Karpas-422 (cell line): ENCODE measurements around the gene CETN2. TPM values are rescaled to one million over a fixed set of nuclear protein-coding genes. Genes with fewer than 3 reads are reported as not detected.

ENCODE experiments used
- DNase-seq: peaks from one replicate; pipeline ENCODE4 v3.0.0-alpha.2; 2015
- H2AFZ ChIP-seq: fragments of 200-600 bp; sonication (generic); 2 replicates; pipeline ENCODE4 v1.6.1; 2014; ENCODE audit warnings: antibody characterized with exemption, low read length, mixed read lengths
- H3K27ac ChIP-seq: fragments of 200-600 bp; sonication (generic); 2 replicates; pipeline ENCODE4 v1.5.1; 2014; ENCODE audit warnings: mild to moderate bottlenecking, low read length, moderate library complexity
- H3K27me3 ChIP-seq: fragments of 200-600 bp; sonication (generic); 2 replicates; pipeline ENCODE4 v1.6.1; 2014; ENCODE audit warnings: low read length, mixed read lengths
- H3K36me3 ChIP-seq: fragments of 200-600 bp; sonication (generic); 2 replicates; pipeline ENCODE4 v1.6.1; 2014; ENCODE audit warnings: low read length, mixed read lengths; ENCODE audit not compliant: insufficient read depth
- H3K4me1 ChIP-seq: fragments of 200-600 bp; sonication (generic); 2 replicates; pipeline ENCODE4 v1.6.1; 2014; ENCODE audit warnings: mild to moderate bottlenecking, low read length, mixed read lengths
- H3K4me2 ChIP-seq: fragments of 200-600 bp; sonication (generic); 2 replicates; pipeline ENCODE4 v1.6.1; 2014; ENCODE audit warnings: low read length, low read depth, mild to moderate bottlenecking; ENCODE audit not compliant: poor library complexity, severe bottlenecking
- H3K4me3 ChIP-seq: fragments of 200-600 bp; sonication (generic); 2 replicates; pipeline ENCODE4 v1.5.1; 2014; ENCODE audit warnings: mild to moderate bottlenecking, antibody characterized with exemption, low read length, mixed read lengths
- H3K79me2 ChIP-seq: fragments of 200-600 bp; sonication (generic); 2 replicates; pipeline ENCODE4 v1.6.1; 2014; ENCODE audit warnings: mild to moderate bottlenecking, low read length, mixed read lengths
- H3K9ac ChIP-seq: fragments of 200-600 bp; sonication (generic); 2 replicates; pipeline ENCODE4 v1.6.0; 2014; ENCODE audit warnings: low read length
- H3K9me2 ChIP-seq: fragments of 200-600 bp; sonication (generic), shearing (Covaris generic); replicated peaks from 2 replicates; pipeline ENCODE4 v1.6.0; 2014; ENCODE audit warnings: mild to moderate bottlenecking, low read length, moderate library complexity; ENCODE audit not compliant: insufficient read depth
- H3K9me3 ChIP-seq: fragments of 300-700, 200-600 bp; sonication (generic); 2 replicates; pipeline ENCODE4 v1.6.1; 2014; ENCODE audit warnings: low read length, mixed read lengths
- H4K20me1 ChIP-seq: fragments of 200-600 bp; sonication (generic); 2 replicates; pipeline ENCODE4 v1.6.1; 2014; ENCODE audit warnings: mild to moderate bottlenecking, antibody characterized with exemption, low read length, low read depth; ENCODE audit not compliant: insufficient read depth
- total RNA-seq: library from RNA; depleted of rRNA; stranded (reverse); fragments of >200 nt; shearing (Covaris generic); gene quantifications from 2 replicates; pipeline ENCODE4 v1.2.3, GENCODE V29; 2014; ENCODE audit warnings: low replicate concordance

Gene CETN2
- total RNA-seq, 1 experiment from 2014 or later, result 24.1 TPM

DNA sequence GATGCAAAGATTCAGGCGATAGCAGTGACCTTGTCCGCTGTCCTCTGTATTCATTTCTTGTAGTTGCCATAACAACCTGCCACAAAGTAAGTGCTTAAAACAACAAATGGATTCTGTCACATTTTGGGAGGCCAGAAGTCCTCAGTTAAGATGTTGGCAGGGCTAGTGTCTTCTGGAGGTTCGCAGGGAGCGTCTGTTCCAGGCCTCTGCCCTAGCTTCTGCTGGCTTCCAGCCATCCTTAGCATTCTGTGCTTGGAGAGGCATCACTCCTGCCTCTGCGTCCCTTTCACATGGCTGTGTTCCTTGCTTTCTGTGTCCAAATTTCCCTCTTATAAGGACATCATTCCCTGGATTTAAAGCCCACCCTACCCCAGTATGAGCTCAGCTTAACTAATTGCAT, 35.8 kb upstream of the CETN2 start:
- Histone ChIP-seq H3K79me2 (no peaks in the 10 kb centered on the region), H3K27me3 (no peaks in the 10 kb centered on the region), H3K4me2 (no peak overlapping the region), H3K36me3 (no peaks in the 10 kb centered on the region), H3K4me3 (no peak overlapping the region), H3K4me1 (no peaks in the 10 kb centered on the region), H2AFZ (no peak overlapping the region), H3K9me2 (no peaks in the 10 kb centered on the region), H4K20me1 (peaks cover 3% of the 10 kb centered on the region; the same call in 1 of the 2 replicates), H3K27ac (no peak overlapping the region), H3K9me3 (no peaks in the 10 kb centered on the region), H3K9ac (no peak overlapping the region)
- no peak for DNase-seq

DNA sequence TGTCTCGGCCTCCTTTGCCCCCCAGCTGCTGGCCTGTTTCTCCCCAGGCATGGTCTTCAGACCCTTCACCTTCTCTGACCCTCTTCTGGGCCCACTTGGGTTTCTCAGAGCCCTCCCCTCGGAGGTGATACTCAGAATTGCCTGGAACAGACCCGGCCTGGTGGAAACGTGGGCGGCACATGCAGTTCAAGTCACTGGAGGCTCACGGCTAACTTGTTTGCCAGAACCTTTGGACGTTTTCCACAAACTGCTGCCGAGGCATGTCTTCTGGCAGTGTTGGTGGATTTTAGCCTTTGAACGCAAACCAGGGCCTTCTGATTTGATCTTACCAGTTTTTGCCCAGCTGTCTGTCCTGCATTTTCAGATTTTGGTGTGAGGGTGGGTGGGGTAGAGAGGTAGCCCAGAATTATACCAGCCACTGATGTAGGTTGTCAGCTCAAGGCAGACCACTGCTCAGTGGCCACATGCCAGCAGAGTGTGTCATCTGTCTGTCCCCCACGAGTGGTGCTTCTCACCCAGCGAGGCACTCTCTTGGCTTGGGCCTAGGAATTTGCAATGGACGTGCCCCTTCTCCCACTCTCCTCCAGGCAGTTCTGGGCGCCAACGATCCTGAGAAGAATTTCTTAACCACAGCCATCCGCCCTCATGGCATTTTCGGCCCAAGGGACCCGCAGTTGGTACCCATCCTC, 34.8 kb upstream of the CETN2 start:
- no peak overlapping the region for H3K4me3 ChIP-seq
- DNase-seq, result no peak

DNA sequence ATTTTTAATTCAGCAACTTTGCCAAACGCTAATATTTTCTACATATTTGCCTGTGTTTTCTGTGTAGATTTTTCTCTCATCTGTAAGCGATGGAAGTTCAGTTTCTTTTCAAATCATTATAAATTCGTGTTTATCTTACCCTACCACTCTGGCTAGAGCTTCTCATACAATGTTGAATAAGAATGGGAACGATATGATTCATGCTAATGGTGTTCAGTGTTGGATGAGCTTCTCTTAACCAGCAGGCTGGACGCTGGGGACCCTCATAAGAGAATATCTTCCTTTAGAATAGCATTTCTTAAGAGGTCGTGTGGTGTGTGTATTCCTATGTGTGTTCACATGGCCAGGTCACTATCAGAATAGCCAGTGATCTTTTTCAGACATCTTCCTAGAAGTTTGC, 31.3 kb upstream of the CETN2 start:
- Histone ChIP-seq H2AFZ (no peak overlapping the region), H3K4me3 (no peak overlapping the region), H3K9me2 (no peaks in the 10 kb centered on the region), H3K9ac (no peak overlapping the region), H3K36me3 (no peaks in the 10 kb centered on the region), H3K79me2 (no peaks in the 10 kb centered on the region), H3K9me3 (no peaks in the 10 kb centered on the region), H3K4me2 (no peak overlapping the region), H3K27ac (no peak overlapping the region), H3K4me1 (no peaks in the 10 kb centered on the region), H3K27me3 (no peaks in the 10 kb centered on the region), H4K20me1 (peaks cover 3% of the 10 kb centered on the region; the same call in 1 of the 2 replicates)
- no peak for DNase-seq

More for the DNA sequence above, 34.8 kb upstream of the CETN2 start:
- H3K4me2 ChIP-seq, result no peak overlapping the region
- no peaks in the 10 kb centered on the region for H3K4me1 ChIP-seq
- H3K27me3 ChIP-seq, result no peaks in the 10 kb centered on the region
- H3K79me2 ChIP-seq, result no peaks in the 10 kb centered on the region
- H3K9me2 ChIP-seq, result no peaks in the 10 kb centered on the region
- H3K27ac ChIP-seq, result no peak overlapping the region
- no peaks in the 10 kb centered on the region for H3K9me3 ChIP-seq
- peaks cover 3% of the 10 kb centered on the region; the same call in 1 of the 2 replicates for H4K20me1 ChIP-seq
- H3K36me3 ChIP-seq, result no peaks in the 10 kb centered on the region
- H3K9ac ChIP-seq, result no peak overlapping the region
- no peak overlapping the region for H2AFZ ChIP-seq

DNA sequence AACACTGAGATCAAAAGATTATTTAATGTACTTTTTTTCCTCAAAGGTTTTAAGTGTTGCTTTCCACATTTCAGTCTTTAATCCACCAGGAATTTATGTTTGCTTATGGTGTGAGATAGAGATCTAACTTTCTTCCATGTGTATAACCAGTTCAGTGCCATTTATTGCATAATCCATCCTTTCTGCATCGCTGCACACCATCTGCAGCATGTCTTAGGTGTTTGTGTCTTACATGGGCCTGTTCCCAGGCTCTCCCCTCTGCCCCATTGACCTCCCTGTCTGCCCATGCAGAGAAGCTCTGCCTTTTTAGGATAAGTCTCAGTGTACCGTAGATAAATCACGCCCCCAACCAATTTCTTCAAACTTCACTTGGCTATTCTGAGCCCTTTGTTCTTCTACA, 30.6 kb upstream of the CETN2 start:
- Histone ChIP-seq H3K36me3 (no peaks in the 10 kb centered on the region), H2AFZ (no peak overlapping the region), H3K79me2 (no peaks in the 10 kb centered on the region), H3K9me2 (no peaks in the 10 kb centered on the region), H3K9ac (no peak overlapping the region), H3K27me3 (no peaks in the 10 kb centered on the region), H3K4me3 (no peak overlapping the region), H4K20me1 (peaks cover 3% of the 10 kb centered on the region; the same call in 1 of the 2 replicates), H3K9me3 (no peaks in the 10 kb centered on the region), H3K4me2 (no peak overlapping the region), H3K4me1 (no peaks in the 10 kb centered on the region), H3K27ac (no peak overlapping the region)
- no peak for DNase-seq

DNA sequence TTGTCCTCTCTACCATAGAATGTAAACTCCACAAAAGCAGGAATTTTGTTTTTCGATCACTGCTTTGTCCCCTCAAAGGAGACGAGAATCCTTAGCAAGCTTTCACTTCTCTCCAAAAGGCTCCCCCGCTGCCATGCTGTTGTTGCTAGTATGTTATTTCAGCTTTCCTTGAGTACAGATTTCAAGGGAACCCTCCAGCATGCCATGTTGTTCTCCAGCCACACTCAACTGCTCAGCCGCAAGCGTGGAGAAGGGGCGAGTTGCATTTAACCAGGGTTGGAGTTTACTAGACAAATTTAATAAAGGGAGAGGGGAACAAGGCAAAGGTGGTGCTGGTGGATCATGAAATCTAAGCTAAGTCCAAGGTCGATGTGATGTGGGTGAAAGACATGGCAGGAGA, 23.4 kb upstream of the CETN2 start:
- no peak overlapping the region for H3K9ac ChIP-seq
- H2AFZ ChIP-seq, result no peak overlapping the region
- no peak for DNase-seq
- H3K36me3 ChIP-seq, result no peaks in the 10 kb centered on the region
- H3K4me1 ChIP-seq, result no peaks in the 10 kb centered on the region
- no peak overlapping the region for H3K4me2 ChIP-seq
- H3K27ac ChIP-seq, result no peak overlapping the region
- H4K20me1 ChIP-seq, result no peaks in the 10 kb centered on the region
- no peaks in the 10 kb centered on the region for H3K9me2 ChIP-seq
- H3K4me3 ChIP-seq, result no peak overlapping the region
- no peaks in the 10 kb centered on the region for H3K79me2 ChIP-seq
- no peaks in the 10 kb centered on the region for H3K9me3 ChIP-seq
- H3K27me3 ChIP-seq, result no peaks in the 10 kb centered on the region

DNA sequence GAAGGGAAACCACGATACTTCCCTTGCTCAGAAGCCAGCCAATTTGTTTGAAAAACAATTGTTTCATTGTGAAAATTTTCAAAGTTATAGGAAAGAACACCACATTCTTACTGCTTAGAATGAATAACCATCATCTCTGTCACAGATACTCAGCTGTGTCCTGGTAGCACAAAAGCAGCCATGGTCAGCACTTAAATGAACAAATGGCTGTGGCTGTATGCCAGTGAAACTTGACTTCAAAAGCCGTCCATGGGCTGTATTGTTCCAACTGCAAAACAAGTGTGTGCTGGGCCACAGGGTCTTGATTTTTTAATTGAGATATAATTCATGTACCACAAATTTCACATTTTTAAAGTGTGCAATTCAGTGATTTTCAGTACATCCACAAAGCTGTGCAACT, 19.9 kb upstream of the CETN2 start:
- H3K4me2 ChIP-seq, result no peak overlapping the region
- no peak overlapping the region for H2AFZ ChIP-seq
- H3K79me2 ChIP-seq, result peaks cover 3% of the 10 kb centered on the region; the same call in 1 of the 2 replicates
- no peaks in the 10 kb centered on the region for H3K9me3 ChIP-seq
- no peak overlapping the region for H3K4me3 ChIP-seq
- no peaks in the 10 kb centered on the region for H3K27me3 ChIP-seq
- no peak overlapping the region for H3K9ac ChIP-seq
- no peaks in the 10 kb centered on the region for H3K9me2 ChIP-seq
- H3K36me3 ChIP-seq, result no peaks in the 10 kb centered on the region
- H3K27ac ChIP-seq, result no peak overlapping the region
- no peaks in the 10 kb centered on the region for H4K20me1 ChIP-seq
- no peak for DNase-seq
- peaks cover 3% of the 10 kb centered on the region; the same call in 1 of the 2 replicates for H3K4me1 ChIP-seq

DNA sequence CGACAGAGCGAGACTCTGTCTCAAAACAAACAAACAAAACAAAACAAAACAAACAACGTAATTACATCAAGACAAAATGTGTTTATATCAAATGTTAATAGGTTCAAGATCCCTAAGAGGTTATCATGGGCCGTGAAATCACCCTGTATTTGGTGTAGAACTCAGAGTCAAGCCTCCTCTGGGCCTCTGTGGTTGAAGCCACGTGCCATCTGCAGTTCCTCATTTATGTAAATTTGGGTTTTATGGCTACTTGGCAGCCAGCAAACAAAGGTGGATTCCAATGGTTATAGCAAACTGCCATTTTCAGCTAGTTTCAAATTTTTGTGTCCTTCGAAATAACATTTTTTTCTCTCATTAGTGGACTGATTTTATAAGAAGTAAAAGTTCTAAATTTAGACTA, 16.7 kb upstream of the CETN2 start:
- H2AFZ ChIP-seq, result no peak overlapping the region
- peaks cover 3% of the 10 kb centered on the region; the same call in 1 of the 2 replicates for H3K4me1 ChIP-seq
- H3K4me3 ChIP-seq, result no peak overlapping the region
- H3K9ac ChIP-seq, result no peak overlapping the region
- DNase-seq, result no peak
- no peaks in the 10 kb centered on the region for H3K9me2 ChIP-seq
- no peaks in the 10 kb centered on the region for H3K27me3 ChIP-seq
- 0 out of 2 replicates have a peak, but pooled peaks cover 4% of the 10 kb centered on the region for H3K36me3 ChIP-seq
- H3K79me2 ChIP-seq, result peaks cover 25% of the 10 kb centered on the region
- 0 out of 2 replicates have a peak, but pooled peaks cover 5% of the 10 kb centered on the region for H4K20me1 ChIP-seq
- H3K27ac ChIP-seq, result no peak overlapping the region
- H3K9me3 ChIP-seq, result no peaks in the 10 kb centered on the region
- no peak overlapping the region for H3K4me2 ChIP-seq

DNA sequence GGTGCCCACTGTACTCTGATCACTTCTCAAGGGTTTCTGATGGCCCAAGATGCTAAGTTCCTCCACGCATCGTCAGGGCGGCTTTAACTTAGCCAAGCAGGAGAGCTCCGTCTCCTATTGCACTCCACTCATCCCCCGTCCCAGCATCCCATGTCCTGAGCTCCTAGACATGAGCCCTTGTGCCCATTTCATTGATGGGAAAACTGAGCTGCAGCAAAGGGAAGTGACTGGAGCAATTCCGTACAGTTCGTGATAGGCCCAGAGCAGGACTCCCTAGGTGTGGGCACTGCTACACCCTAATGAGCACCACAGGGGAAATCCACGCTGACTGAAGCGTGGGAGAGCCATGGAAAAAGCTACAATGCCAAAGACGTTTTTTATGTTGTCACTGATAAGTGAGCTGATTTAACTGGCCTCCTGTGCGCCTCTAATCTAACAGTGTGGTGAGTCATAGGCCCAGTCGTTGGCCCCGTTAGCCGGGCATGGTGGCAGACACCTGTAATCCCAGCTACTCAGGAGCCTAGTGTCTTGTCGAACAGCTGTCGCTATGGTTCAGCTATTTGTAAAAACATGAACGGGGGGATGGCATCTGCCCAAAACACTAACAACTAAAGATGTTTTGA, 15.2 kb upstream of the CETN2 start:
- Histone ChIP-seq H3K79me2 (peaks cover 34% of the 10 kb centered on the region), H2AFZ (no peak overlapping the region)
- DNase-seq, result no peak

More for the DNA sequence above, 15.2 kb upstream of the CETN2 start:
- Histone ChIP-seq H3K9ac (no peak overlapping the region), H3K9me3 (no peaks in the 10 kb centered on the region), H3K4me2 (no peak overlapping the region), H4K20me1 (0 out of 2 replicates have a peak, but pooled peaks cover 5% of the 10 kb centered on the region), H3K27ac (no peak overlapping the region), H3K4me3 (no peak overlapping the region), H3K36me3 (0 out of 2 replicates have a peak, but pooled peaks cover 4% of the 10 kb centered on the region), H3K27me3 (no peaks in the 10 kb centered on the region), H3K4me1 (peaks cover 3% of the 10 kb centered on the region; the same call in 1 of the 2 replicates), H3K9me2 (no peaks in the 10 kb centered on the region)
